ENCODE measurements around the gene GALNT14. TPM values are rescaled to one million over a fixed set of nuclear protein-coding genes. Genes with fewer than 3 reads are reported as not detected.

GALNT14 gene
- total RNA-seq, 1 experiment from 2014 or later = 2.7 TPM

- no peaks in the 10 kb centered on the region for H3K23me2 ChIP-seq (ENCODE audit: insufficient read length, low read depth, low read length, poor library complexity, severe bottlenecking)
- no peak overlapping the region for H3T11ph ChIP-seq (ENCODE audit: low read length)
- H3K27me3 ChIP-seq (ENCODE audit: insufficient read depth, low read length) = no peaks in the 10 kb centered on the region
- no peaks in the 10 kb centered on the region for H3K4me1 ChIP-seq (ENCODE audit: insufficient read depth, low read length)
- H4K8ac ChIP-seq (replicated peaks; ENCODE audit: insufficient read length, low read depth, low read length) = no peak overlapping the region
- Mint-ChIP-seq H3K4me3 (no peak overlapping the region), H3K27me3 (ENCODE audit: low read depth) (peaks cover 52% of the 10 kb centered on the region), H3K9me3 (no peaks in the 10 kb centered on the region), H3K27ac (no peak overlapping the region), H3K4me1 (no peaks in the 10 kb centered on the region), H3K36me3 (ENCODE audit: insufficient read depth in 1 of 3, low read depth in 3 of 3) (no peaks in the 10 kb centered on the region)
- H4K91ac ChIP-seq (ENCODE audit: insufficient read length, low read depth, low read length) = no peak overlapping the region
- H2BK5ac ChIP-seq (ENCODE audit: insufficient read length, low read length) = no peak overlapping the region
- H3K4ac ChIP-seq (ENCODE audit: low read depth, low read length) = no peak overlapping the region
- TF ChIP-seq CTCF (conservative IDR thresholded peaks at IDR 0.05) = no peak
- H3K18ac ChIP-seq (ENCODE audit: insufficient read length, low read depth, low read length) = no peak overlapping the region
- H3K23ac ChIP-seq (ENCODE audit: insufficient read length, low read depth, low read length) = no peak overlapping the region
- H3K79me1 ChIP-seq (ENCODE audit: insufficient read depth, low read depth, low read length, poor library complexity, severe bottlenecking) = no peaks in the 10 kb centered on the region
- no peak overlapping the region for H2AFZ ChIP-seq (ENCODE audit: low read length)
- H2BK12ac ChIP-seq (ENCODE audit: insufficient read length, low read depth, low read length) = no peak overlapping the region
- no peak overlapping the region for H3K4me2 ChIP-seq (ENCODE audit: insufficient read depth, insufficient read length, low read length)
- no peaks in the 10 kb centered on the region for H3K79me2 ChIP-seq (ENCODE audit: insufficient read depth, low read length)
- H3K27ac ChIP-seq (ENCODE audit: insufficient read length, low read depth, low read length) = no peak overlapping the region
- H4K5ac ChIP-seq (ENCODE audit: insufficient read length, low read depth, low read length) = no peak overlapping the region
- H2BK15ac ChIP-seq (ENCODE audit: low read depth, low read length) = no peak overlapping the region
- H2BK20ac ChIP-seq (ENCODE audit: low read depth, low read length, poor library complexity, severe bottlenecking) = no peak overlapping the region
- H3K56ac ChIP-seq (ENCODE audit: insufficient read length, low read depth, low read length) = no peak overlapping the region
- H3K9me3 ChIP-seq (ENCODE audit: control insufficient read depth, low read depth, low read length) = no peaks in the 10 kb centered on the region
- no peak overlapping the region for H2AK5ac ChIP-seq (ENCODE audit: insufficient read length, low read length)
- WGBS (ENCODE audit: extremely low coverage, insufficient read length, low lambda C conversion rate) = no CpG with 5 or more reads among the region's 5 CpGs
- H3K9ac ChIP-seq (ENCODE audit: extremely low read depth, insufficient read length, low read length) = no peak overlapping the region
- DNase-seq = no peak
- no peak overlapping the region for H3K14ac ChIP-seq (ENCODE audit: insufficient read depth, low read length)
- no peaks in the 10 kb centered on the region for H4K20me1 ChIP-seq (ENCODE audit: control insufficient read depth, insufficient read depth, insufficient read length)
- no peak overlapping the region for H2BK120ac ChIP-seq (ENCODE audit: low read depth, low read length, poor library complexity, severe bottlenecking)
Measured at GRCh38 chr2:31107591-31108300, 30.5 kb downstream of the GALNT14 start.

Measured in H9 (cell line).